ENCODE results near the gene RUNX1.
A peak's percentile ranks its signal among the peaks of the same experiment; 100 is the strongest.

Gene RUNX1

GRCh38 chr21:34802180-34802899, 246.8 kb downstream of the RUNX1 start:
- TF ChIP-seq, protein P1, sequence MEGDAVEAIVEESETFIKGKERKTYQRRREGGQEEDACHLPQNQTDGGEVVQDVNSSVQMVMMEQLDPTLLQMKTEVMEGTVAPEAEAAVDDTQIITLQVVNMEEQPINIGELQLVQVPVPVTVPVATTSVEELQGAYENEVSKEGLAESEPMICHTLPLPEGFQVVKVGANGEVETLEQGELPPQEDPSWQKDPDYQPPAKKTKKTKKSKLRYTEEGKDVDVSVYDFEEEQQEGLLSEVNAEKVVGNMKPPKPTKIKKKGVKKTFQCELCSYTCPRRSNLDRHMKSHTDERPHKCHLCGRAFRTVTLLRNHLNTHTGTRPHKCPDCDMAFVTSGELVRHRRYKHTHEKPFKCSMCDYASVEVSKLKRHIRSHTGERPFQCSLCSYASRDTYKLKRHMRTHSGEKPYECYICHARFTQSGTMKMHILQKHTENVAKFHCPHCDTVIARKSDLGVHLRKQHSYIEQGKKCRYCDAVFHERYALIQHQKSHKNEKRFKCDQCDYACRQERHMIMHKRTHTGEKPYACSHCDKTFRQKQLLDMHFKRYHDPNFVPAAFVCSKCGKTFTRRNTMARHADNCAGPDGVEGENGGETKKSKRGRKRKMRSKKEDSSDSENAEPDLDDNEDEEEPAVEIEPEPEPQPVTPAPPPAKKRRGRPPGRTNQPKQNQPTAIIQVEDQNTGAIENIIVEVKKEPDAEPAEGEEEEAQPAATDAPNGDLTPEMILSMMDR (IDR thresholded peaks at IDR 0.05; ENCODE audit: low read depth, low read length, missing control alignments), result no peak
- no peak for DNase-seq (ENCODE audit: low read depth)
- in situ Hi-C loops (cut with HindIII; ENCODE audit: low sequenced_read_pairs), result no loop called here
- no peak overlapping the region for H3K4me3 ChIP-seq (ENCODE audit: low read depth, low read length)

- TF ChIP-seq, protein P1 (IDR thresholded peaks at IDR 0.05; ENCODE audit: low read depth, low read length, missing control alignments), result peak; percentile 49
Observed at GRCh38 chr21:34801519-34802132, 247.5 kb downstream of the RUNX1 start.

DNA sequence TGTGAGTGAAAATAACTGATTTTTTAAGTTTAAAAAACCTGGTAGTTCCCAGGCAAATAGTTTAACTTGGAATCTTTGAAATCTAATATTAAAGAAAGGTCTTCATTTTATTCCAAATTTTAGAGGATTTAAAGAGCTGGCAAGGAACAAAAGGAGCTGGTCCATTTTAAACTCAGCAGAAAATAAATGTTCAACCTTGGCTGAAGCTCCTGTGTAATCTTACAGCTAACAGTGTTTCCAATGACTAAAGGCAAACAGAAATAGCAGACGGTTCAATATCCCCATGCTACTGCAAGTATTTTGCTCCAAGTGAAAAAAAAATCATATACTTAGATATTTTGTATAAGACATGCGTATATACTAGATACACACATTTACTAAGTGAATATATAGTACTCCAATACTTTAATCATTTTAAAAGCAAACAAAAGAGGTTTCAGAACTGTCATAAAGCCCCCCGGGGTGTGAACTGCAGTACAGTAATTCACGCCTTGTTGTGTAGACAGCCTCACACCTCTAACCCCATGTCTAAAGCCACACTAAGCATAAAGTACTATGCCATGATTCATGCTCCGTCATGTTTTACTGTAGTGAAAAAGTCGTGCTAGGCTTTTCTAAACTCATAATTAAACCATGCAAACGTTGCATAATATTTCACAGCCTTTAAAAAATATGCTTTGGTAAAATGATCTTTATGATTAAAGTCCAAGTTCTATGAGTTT, 248.1 kb downstream of the RUNX1 start:
- no peak for DNase-seq (ENCODE audit: low read depth)

More at GRCh38 chr21:34801519-34802132, 247.5 kb downstream of the RUNX1 start:
- in situ Hi-C loops (cut with HindIII; ENCODE audit: low sequenced_read_pairs), result no loop called here
- DNase-seq (ENCODE audit: low read depth), result no peak
- no peak overlapping the region for H3K4me3 ChIP-seq (ENCODE audit: low read depth, low read length)

DNA sequence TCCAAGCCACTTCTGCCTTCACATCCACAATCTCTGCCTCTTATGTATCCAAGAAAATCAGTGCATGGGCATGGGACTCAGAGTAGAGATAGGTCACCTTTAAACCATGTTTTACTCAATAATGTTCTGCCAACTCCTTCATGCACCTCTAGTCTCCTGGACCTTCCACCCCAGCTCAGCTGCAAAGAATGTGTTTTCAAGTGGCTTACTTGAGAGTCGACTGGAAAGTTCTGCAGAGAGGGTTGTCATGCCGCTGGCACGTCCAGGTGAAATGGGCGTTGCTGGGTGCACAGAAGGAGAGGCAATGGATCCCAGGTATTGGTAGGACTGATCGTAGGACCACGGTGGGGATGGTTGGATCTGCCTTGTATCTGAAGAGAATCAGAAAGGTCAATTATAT, 250.0 kb downstream of the RUNX1 start:
- DNase-seq (ENCODE audit: low read depth), result no peak
- TF ChIP-seq, protein P1 (IDR thresholded peaks at IDR 0.05; ENCODE audit: low read depth, low read length, missing control alignments), result no peak
- no peak overlapping the region for H3K4me3 ChIP-seq (ENCODE audit: low read depth, low read length)
- in situ Hi-C loops (cut with HindIII; ENCODE audit: low sequenced_read_pairs), result loop anchor here (5.0 kb wide), 1 partner anchor 37 kb away; no protein-coding TSS in a partner anchor

More for the DNA sequence above, 248.1 kb downstream of the RUNX1 start:
- no peak overlapping the region for H3K4me3 ChIP-seq (ENCODE audit: low read depth, low read length)
- in situ Hi-C loops (cut with HindIII; ENCODE audit: low sequenced_read_pairs), result no loop called here
- TF ChIP-seq, protein P1 (IDR thresholded peaks at IDR 0.05; ENCODE audit: low read depth, low read length, missing control alignments), result no peak

DNA sequence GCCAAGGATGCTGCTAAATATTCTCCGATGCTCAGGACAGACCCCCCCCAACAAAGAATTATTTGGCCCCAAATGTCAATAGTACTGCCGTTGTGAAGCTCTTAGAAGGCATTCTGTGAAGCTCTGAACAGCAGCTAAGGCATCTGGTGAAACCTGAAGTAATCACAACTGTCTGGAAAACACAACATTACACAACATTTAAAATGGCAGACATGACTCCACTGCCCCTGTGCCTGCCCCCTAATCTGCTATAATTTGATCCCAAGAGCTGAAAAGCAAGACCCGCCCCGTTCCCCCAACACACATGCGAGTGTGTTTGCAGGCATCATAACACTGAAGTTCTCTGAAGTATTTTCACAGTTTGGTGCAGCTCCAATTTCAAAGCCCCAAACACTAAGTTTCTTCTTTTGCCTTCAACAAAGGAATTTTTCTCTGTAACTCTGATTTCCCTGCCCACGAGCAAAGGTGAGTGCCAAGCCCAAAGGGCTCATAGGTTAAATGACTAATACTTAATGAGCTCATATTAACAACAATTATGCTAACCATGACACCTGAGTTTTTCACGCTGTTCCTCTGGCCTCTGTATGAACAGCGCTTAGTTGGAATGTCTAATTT, 251.1 kb downstream of the RUNX1 start:
- in situ Hi-C loops (cut with HindIII; ENCODE audit: low sequenced_read_pairs), result loop anchor here (5.0 kb wide), 1 partner anchor 36 kb away; no protein-coding TSS in a partner anchor
- no peak for DNase-seq (ENCODE audit: low read depth)
- TF ChIP-seq, protein P1 (IDR thresholded peaks at IDR 0.05; ENCODE audit: low read depth, low read length, missing control alignments), result no peak
- no peak overlapping the region for H3K4me3 ChIP-seq (ENCODE audit: low read depth, low read length)

- no peak overlapping the region for H3K4me3 ChIP-seq (ENCODE audit: low read depth, low read length)
- no peak for DNase-seq (ENCODE audit: low read depth)
- TF ChIP-seq, protein P1 (IDR thresholded peaks at IDR 0.05; ENCODE audit: low read depth, low read length, missing control alignments), result no peak
- in situ Hi-C loops (cut with HindIII; ENCODE audit: low sequenced_read_pairs), result loop anchor here (5.0 kb wide), 1 partner anchor 35 kb away; no protein-coding TSS in a partner anchor
Observed at GRCh38 chr21:34797201-34797525, 251.9 kb downstream of the RUNX1 start.
